Panc1 (cell line): ENCODE measurements around the gene BMP10.

Source experiments
- POLR2AphosphoS5 ChIP-seq: IDR thresholded peaks from 2 replicates; pipeline ENCODE4 v1.6.1; 2012; ENCODE audit warnings: mild to moderate bottlenecking, low read depth, low read length, moderate library complexity
- SIN3A ChIP-seq: IDR thresholded peaks from 2 replicates; pipeline ENCODE4 v1.6.1; 2012; ENCODE audit warnings: low read depth, mild to moderate bottlenecking, low read length, moderate library complexity, borderline replicate concordance; ENCODE audit not compliant: insufficient read depth
- TF ChIP-seq, protein P1 (sequence below): fragments of 450-650 bp; IDR thresholded peaks from 2 replicates; pipeline ENCODE4 v1.5.1; 2017; ENCODE audit warnings: mild to moderate bottlenecking
- TF ChIP-seq, protein P2 (sequence below), 2 experiments: IDR thresholded peaks; 2 replicates each; pipeline ENCODE4 v1.6.1; 2011 to 2012; ENCODE audit warnings: low read depth in 2 of 2, control low read depth in 1 of 2, low read length in 1 of 2, mild to moderate bottlenecking in 1 of 2, moderate library complexity in 1 of 2; ENCODE audit not compliant: insufficient read depth in 1 of 2

DNA sequence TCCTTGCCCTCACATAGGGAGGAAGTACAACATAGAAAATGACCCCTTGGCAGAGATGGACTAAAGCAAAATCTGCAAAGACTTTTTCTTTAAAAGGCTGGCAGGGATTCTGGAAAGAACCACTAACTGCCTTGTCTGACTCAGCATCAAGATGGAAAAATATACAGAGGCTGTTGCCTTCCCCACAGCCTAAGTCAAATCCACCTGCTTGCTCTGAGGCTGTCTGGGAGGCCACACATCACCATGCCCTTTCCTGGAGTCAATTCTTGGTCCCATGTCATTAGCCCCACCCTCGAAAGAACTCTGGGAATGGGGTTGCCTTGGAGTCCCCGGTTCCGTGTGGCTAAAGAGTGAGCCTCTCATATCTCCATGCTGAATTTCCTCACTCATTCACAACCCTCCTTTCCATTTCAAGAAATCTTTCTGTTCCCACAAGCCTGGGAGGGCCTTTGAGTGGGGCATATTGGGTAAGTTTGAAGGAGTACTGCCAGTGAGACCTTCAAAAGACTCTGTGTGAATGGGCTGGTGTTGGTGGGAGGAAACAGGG, 39.4 kb downstream of the BMP10 start:
- no peak for TF ChIP-seq POLR2AphosphoS5
- TF ChIP-seq, protein P1, sequence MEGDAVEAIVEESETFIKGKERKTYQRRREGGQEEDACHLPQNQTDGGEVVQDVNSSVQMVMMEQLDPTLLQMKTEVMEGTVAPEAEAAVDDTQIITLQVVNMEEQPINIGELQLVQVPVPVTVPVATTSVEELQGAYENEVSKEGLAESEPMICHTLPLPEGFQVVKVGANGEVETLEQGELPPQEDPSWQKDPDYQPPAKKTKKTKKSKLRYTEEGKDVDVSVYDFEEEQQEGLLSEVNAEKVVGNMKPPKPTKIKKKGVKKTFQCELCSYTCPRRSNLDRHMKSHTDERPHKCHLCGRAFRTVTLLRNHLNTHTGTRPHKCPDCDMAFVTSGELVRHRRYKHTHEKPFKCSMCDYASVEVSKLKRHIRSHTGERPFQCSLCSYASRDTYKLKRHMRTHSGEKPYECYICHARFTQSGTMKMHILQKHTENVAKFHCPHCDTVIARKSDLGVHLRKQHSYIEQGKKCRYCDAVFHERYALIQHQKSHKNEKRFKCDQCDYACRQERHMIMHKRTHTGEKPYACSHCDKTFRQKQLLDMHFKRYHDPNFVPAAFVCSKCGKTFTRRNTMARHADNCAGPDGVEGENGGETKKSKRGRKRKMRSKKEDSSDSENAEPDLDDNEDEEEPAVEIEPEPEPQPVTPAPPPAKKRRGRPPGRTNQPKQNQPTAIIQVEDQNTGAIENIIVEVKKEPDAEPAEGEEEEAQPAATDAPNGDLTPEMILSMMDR: no peak
- TF ChIP-seq, protein P2, sequence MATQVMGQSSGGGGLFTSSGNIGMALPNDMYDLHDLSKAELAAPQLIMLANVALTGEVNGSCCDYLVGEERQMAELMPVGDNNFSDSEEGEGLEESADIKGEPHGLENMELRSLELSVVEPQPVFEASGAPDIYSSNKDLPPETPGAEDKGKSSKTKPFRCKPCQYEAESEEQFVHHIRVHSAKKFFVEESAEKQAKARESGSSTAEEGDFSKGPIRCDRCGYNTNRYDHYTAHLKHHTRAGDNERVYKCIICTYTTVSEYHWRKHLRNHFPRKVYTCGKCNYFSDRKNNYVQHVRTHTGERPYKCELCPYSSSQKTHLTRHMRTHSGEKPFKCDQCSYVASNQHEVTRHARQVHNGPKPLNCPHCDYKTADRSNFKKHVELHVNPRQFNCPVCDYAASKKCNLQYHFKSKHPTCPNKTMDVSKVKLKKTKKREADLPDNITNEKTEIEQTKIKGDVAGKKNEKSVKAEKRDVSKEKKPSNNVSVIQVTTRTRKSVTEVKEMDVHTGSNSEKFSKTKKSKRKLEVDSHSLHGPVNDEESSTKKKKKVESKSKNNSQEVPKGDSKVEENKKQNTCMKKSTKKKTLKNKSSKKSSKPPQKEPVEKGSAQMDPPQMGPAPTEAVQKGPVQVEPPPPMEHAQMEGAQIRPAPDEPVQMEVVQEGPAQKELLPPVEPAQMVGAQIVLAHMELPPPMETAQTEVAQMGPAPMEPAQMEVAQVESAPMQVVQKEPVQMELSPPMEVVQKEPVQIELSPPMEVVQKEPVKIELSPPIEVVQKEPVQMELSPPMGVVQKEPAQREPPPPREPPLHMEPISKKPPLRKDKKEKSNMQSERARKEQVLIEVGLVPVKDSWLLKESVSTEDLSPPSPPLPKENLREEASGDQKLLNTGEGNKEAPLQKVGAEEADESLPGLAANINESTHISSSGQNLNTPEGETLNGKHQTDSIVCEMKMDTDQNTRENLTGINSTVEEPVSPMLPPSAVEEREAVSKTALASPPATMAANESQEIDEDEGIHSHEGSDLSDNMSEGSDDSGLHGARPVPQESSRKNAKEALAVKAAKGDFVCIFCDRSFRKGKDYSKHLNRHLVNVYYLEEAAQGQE (IDR thresholded peaks at IDR 0.05; ENCODE audit: insufficient read depth in 1 of 2, low read depth in 2 of 2, low read length in 1 of 2): no peak
- TF ChIP-seq SIN3A: no peak
